Stimulated activated CD8-positive, alpha-beta memory T cell treated with anti-CD3 and anti-CD28 coated beads, Interleukin-7, amount 100 ng/mL, for 24 hours (primary cell): ENCODE measurements around the gene LENG8.

Experiments
- DNase-seq: peaks from one replicate; pipeline ENCODE4 v3.0.0-alpha.2; 2020; ENCODE audit warnings: low read depth

The LENG8 gene

DNA sequence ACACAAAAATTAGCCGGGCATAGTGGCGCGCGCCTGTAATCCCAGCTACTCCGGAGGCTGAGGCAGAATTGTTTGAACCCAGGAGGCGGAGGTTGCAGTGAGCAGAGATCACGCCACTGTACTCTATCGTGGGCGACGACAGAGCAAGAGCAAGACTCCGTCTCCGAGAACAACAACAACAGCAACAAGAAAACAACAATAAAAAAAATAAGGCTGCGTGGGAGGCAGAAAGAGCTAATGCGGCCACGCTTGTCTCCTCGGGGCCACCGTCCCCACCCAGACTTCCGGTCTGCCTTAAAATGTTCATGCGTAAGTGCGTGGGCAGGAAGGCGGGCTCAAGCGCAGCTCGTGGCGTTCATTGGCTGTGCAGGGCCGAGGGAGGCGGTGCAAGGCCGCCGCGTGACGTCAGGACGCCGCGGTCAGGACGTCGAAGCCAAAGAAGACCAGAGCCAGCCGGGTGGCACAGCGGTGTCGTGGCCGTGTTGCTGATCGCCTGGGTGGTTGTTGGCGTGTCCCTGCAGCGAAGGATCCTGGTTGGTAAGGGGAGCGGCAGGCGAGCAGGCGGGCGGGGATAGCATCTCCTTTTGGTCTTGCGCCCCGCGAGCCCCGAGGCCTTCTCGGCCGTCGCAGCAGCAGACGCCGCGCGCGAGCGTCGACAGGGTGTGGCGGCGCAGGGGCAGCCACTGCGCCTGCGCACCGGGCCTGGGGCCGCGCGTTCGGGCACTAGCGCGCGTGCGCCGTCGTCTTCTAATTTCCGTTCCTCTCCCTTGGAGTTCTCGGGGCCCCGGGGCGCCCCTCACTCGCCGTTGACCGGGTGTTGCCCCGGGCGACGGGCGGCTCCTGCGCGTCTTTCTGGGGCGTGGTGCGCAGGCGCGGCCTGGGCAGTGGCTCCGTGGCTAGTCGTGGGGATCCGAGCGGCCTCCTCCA is at the start of gene LENG8:
LENG8 (plus strand) TSS at position 426 of the 927 bp plus-strand sequence. CDS start 2,146 bp downstream, outside the sequence.
- DNase-seq = peak; percentile 86

- no peak for DNase-seq
These were observed 48.1 kb upstream of the LENG8 start for GRCh38 chr19:54400913-54401312.

- DNase-seq = no peak
These were observed 45.9 kb upstream of the LENG8 start for GRCh38 chr19:54403054-54403453.

DNA sequence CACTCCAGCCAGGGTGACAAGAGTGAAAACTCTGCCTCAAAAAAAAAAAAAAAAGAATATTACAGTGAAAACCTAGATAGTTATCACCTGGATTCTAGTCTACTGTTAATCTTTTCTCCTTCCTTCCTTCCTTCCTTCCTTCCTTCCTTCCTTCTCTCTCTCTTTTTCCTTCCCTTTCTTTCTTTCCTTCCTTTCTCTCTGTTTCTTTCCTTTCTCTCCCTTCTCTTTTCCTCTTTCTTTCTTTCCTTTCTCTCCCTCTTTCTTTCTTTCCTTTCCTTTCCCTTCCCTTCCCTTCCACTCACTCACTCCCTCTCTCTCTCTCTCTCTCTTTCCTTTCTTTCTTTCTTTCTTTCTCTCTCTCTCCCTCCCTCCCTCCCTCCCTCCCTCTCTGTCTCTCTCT is 43.4 kb upstream of the LENG8 start:
- DNase-seq = no peak

- no peak for DNase-seq
These were observed 41.2 kb upstream of the LENG8 start for GRCh38 chr19:54407780-54408179.

DNA sequence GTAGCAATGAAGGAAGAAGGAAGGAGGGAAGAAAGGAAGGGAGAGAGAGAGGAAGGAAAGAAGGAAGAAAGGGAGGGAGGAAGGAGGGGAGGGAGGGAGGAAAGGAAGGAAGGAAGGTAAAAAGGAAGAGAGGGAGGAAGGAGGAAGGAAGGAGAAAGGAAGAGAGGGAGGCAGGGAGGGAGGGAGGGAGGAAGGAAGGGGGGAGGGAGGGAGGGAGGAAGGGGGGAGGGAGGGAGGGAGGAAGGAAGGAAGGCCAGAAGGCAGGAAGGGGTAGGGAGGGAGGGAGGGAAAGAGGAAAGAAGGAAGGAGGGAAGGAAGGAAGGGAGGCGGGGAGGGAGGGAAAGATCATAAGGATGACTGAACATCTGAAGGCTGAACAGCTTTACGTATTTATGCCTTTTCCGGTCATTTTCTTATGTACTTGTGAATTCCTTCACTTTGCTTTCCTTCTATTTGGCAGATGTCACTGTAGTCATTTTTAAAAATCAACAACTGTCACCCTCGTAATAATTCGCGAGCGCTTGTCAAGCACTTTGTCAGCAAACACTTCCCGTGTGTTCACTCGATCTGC is 40.5 kb upstream of the LENG8 start:
- DNase-seq = no peak

GRCh38 chr19:54411033-54411432 is 38.0 kb upstream of the LENG8 start:
- DNase-seq = no peak

DNA sequence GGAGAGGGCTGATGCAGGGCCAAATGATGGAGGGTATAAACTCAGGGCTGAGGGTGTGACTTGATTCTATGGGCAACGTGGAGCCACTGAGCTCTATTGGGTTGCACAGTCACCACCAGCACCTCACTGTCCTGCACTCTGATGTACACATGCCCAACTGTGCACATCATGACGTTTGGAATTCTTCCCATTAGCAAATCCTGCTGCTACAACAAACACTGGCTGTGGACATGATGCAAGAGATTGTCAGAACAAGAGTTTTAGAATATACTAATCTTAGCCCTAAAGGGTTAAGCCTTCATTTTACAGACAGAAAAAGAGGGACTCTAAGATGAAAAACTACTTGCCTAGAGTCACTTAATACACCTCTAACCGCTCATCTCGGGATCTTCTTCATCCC is 36.1 kb upstream of the LENG8 start:
- no peak for DNase-seq

GRCh38 chr19:54414156-54414555 is 34.8 kb upstream of the LENG8 start:
- DNase-seq = no peak

DNA sequence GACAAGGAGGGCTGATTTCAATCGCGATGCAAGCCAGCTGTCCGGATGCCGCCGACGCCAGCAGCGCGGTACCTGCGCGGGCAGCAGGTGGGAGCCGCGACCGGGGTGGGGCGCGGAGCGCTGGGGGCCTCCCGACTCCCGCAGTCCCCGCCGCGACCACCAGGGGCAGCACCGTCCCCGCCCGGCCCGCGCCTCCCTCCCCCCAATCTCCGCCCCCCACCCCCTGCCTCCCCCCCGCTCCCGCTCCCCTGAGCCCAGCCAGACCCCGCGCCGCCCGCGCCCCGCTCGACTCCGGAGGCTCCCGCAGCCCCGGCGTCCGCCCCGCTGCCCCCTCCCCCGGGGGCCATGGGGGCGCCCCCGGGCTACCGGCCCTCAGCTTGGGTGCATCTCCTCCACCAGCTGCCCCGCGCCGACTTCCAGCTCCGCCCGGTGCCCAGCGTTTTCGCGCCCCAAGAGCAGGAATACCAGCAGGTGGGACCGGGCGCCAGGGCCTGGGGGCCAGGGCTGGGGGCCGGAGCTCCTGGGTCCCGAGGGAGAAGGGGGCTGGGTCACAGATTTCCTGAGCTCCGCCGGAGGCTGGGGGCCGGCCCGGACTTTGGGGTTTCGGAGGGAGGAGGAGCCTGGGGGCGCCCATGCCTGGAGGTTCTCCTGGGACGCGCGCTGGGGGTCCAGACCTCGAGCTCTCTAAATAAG is 33.6 kb upstream of the LENG8 start, which contains the start of gene TTYH1:
TTYH1 (plus strand) TSS at position 257 of the 693 bp plus-strand sequence; CDS start at position 346, 89 bp downstream.
- DNase-seq = peak; percentile 30

DNA sequence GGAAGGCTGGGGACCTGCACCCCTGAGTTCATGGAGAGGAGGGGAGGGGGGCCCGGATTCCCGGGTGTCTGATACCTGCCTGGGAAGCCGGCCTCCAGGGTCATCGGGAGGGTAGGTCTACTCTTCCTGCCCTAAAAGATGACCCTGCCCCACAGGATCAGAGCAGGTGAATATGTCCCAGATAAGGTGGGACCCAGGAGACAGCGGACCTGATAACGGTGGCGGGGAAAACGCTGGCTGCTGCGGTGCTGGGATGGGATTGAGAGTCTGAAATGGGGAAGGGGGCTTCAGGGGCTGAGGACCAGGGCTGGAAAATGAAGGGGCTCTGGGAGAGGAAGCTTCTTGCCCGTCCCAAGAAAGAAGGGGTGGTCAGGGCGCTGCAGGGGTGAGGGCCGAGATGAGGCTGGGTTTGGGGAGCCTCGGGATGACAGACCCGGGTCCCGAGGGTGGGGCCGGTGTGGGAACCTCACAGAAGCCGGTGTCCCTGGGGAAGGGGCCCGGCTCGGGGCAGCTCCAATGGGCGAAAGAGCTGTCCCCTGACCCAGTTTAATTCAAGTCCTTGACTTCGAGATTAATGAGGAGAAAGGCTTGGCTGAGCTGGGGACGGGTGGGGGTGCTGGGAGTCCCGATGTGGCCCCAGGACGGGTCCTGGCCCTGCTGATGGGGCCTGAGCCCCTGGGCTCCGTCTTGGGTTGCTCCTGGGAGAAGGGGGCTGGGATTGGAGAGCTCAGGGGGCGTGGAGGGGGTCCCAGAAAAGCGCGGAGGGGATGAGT is 32.9 kb upstream of the LENG8 start:
- DNase-seq = no peak

- no peak for DNase-seq
These were observed 32.1 kb upstream of the LENG8 start for GRCh38 chr19:54416695-54417491.

- no peak for DNase-seq
These were observed 30.7 kb upstream of the LENG8 start for GRCh38 chr19:54418030-54418929.

- no peak for DNase-seq
These were observed 29.8 kb upstream of the LENG8 start for GRCh38 chr19:54418930-54419800.

DNA sequence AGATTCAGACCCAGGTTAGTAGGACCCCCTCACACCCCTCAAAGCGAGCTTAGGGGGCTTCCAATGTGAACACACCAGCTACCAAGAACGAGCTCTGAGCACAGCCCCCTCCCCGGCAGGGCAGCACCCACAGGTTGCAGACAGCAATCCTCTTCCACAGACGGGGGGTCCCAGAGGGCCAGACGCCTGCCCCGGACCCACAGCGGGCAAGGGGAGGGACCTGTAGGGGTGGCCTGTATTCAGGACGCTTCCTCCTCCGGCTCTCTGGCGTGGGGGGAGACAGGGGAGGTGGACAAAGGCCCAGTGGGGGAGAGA is 29.0 kb upstream of the LENG8 start:
- DNase-seq = no peak

- DNase-seq = no peak
These were observed 28.4 kb upstream of the LENG8 start for GRCh38 chr19:54420383-54421168.

- no peak for DNase-seq
These were observed 27.9 kb upstream of the LENG8 start for GRCh38 chr19:54421169-54421516.

- no peak for DNase-seq
These were observed 27.5 kb upstream of the LENG8 start for GRCh38 chr19:54421521-54421920.

DNA sequence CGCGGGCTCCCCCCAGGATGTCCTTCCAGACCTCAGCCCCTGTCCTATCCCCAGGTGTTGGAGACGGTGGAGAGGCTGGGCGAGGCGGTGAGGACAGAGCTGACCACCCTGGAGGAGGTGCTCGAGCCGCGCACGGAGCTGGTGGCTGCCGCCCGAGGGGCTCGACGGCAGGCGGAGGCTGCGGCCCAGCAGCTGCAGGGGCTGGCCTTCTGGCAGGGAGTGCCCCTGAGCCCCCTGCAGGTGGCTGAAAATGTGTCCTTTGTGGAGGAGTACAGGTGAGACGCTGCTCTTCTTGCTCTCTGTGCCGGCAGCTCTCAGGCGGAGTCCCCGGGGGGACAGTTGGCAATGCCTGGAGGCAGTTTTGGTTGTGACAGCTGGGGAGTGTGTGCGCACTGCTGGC is 26.9 kb upstream of the LENG8 start:
- DNase-seq = no peak
